ENCODE results near the gene TTC38. TPM values are rescaled to one million over a fixed set of nuclear protein-coding genes. Genes with fewer than 3 reads are reported as not detected.
"Not testable (repeated sequence)": the region's sequence is repeated elsewhere in the genome, so short reads cannot be mapped to it uniquely, and the experiment has no call there.

TTC38 gene
- total and polyA plus RNA-seq, 3 donors from 2014 or later, result 15.7 to 44.2 (median 36.4) TPM

- TF ChIP-seq CTCF (IDR thresholded peaks at IDR 0.05) (peak in 1 of 3 experiments; percentile 21), POLR2A (IDR thresholded peaks at IDR 0.05) (no peak)
- H3K4me3 ChIP-seq, result peak overlapping the region; percentile 26 to 34
- peak; percentile 78 for DNase-seq
- no peaks in the 10 kb centered on the region for H3K36me3 ChIP-seq (ENCODE audit: low read depth, missing control alignments)
- peak overlapping the region in 1 of 2 donors; percentile 36 for H3K27ac ChIP-seq
- intact Hi-C loops (cut with DNase I; ENCODE audit: low total_unique reads), result no loop called here
- H3K4me1 ChIP-seq, result no peaks in the 10 kb centered on the region
- H3K27me3 ChIP-seq, result no peaks in the 10 kb centered on the region
- H3K9me3 ChIP-seq, result no peaks in the 10 kb centered on the region
- 2 to 13% methylated on average over 13 to 47 of the region's 109 CpGs for WGBS, 2 donors
Observed at GRCh38 chr22:46262449-46263215, 5.2 kb upstream of the TTC38 start.

DNA sequence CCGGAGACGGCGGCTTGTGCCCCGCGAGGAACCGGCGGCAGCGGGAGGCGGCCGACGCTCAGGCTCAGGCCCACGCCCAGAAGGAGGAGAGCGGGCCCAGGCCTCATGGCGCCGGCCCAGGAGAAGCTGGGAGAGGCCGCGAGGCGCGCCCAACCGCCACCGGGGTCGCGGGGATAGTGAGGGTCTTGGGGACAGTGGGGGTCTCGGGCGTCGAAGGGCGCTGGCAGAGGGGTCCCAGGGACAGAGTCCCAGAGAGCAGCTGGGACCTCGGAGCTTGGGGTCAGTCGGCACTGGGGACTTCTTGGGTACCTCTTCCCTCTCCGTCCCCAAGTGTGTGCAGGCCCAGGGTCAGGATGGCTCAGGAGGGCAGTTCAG lies 4.6 kb upstream of the TTC38 start, which contains the start of gene PKDREJ:
Gene PKDREJ (minus strand): TSS at position 128 of the 375 bp plus-strand sequence. CDS start 21 bp downstream, at position 107.
- no peaks in the 10 kb centered on the region for H3K27me3 ChIP-seq
- H3K36me3 ChIP-seq (ENCODE audit: low read depth, missing control alignments), result no peaks in the 10 kb centered on the region
- no peak for DNase-seq
- H3K9me3 ChIP-seq, result no peaks in the 10 kb centered on the region
- intact Hi-C loops (cut with DNase I; ENCODE audit: low total_unique reads), result no loop called here
- peak within 1 kb of the TSS; percentile 26 to 34 for H3K4me3 ChIP-seq
- H3K4me1 ChIP-seq, result no peaks in the 10 kb centered on the region
- H3K27ac ChIP-seq, result peak within 1 kb of the TSS in 1 of 2 donors; percentile 36
- 18 to 29% methylated on average over 19 to 26 of the region's 30 CpGs for WGBS, 2 donors
- TF ChIP-seq CTCF (IDR thresholded peaks at IDR 0.05) (no peak), POLR2A (IDR thresholded peaks at IDR 0.05) (no peak)

- H3K27ac ChIP-seq; H3K4me1 ChIP-seq; H3K27me3 ChIP-seq; DNase-seq; H3K9me3 ChIP-seq; H3K4me3 ChIP-seq; intact Hi-C loops (cut with DNase I; ENCODE audit: low total_unique reads); H3K36me3 ChIP-seq (ENCODE audit: low read depth, missing control alignments): not testable (repeated sequence)
- 74 to 98% methylated on average over 6 of the region's 6 CpGs for WGBS, 2 donors
Observed at GRCh38 chr22:46264520-46264919, 3.3 kb upstream of the TTC38 start.

- intact Hi-C loops (cut with DNase I; ENCODE audit: low total_unique reads); H3K27me3 ChIP-seq; H3K27ac ChIP-seq; H3K36me3 ChIP-seq (ENCODE audit: low read depth, missing control alignments); H3K4me3 ChIP-seq; DNase-seq; H3K4me1 ChIP-seq; H3K9me3 ChIP-seq: not testable (repeated sequence)
- 88 to 92% methylated on average over 4 of the region's 4 CpGs for WGBS, 2 donors
Observed at GRCh38 chr22:46265627-46266026, 2.2 kb upstream of the TTC38 start.

GRCh38 chr22:46269564-46269963 lies 1.8 kb downstream of the TTC38 start:
- Histone ChIP-seq H3K4me1 (no peaks in the 10 kb centered on the region), H3K36me3 (ENCODE audit: low read depth, missing control alignments) (no peaks in the 10 kb centered on the region), H3K9me3 (no peaks in the 10 kb centered on the region), H3K27ac (no peak overlapping the region), H3K4me3 (no peak overlapping the region), H3K27me3 (no peaks in the 10 kb centered on the region)
- 88 to 92% methylated on average over 11 of the region's 11 CpGs for WGBS, 2 donors
- no peak for DNase-seq
- TF ChIP-seq POLR2A (IDR thresholded peaks at IDR 0.05) (no peak), CTCF (IDR thresholded peaks at IDR 0.05) (no peak)
- intact Hi-C loops (cut with DNase I; ENCODE audit: low total_unique reads), result no loop called here

- intact Hi-C loops (cut with DNase I; ENCODE audit: low total_unique reads), result no loop called here
- H3K36me3 ChIP-seq (ENCODE audit: low read depth, missing control alignments), result no peaks in the 10 kb centered on the region
- WGBS, 2 donors, result 93 to 94% methylated on average over 8 of the region's 8 CpGs
Observed at GRCh38 chr22:46272196-46272595, 4.4 kb downstream of the TTC38 start.

More at GRCh38 chr22:46272196-46272595, 4.4 kb downstream of the TTC38 start:
- no peaks in the 10 kb centered on the region for H3K27me3 ChIP-seq
- TF ChIP-seq CTCF (IDR thresholded peaks at IDR 0.05), result no peak
- no peak for TF ChIP-seq POLR2A (IDR thresholded peaks at IDR 0.05)
- no peak overlapping the region for H3K4me3 ChIP-seq
- no peak for DNase-seq
- H3K9me3 ChIP-seq, result no peaks in the 10 kb centered on the region
- no peaks in the 10 kb centered on the region for H3K4me1 ChIP-seq
- no peak overlapping the region for H3K27ac ChIP-seq

All from testis (tissue), 3 donors.